IMR-90 (cell line): ENCODE data around the gene DOCK2. TPM values are rescaled to one million over a fixed set of nuclear protein-coding genes. Genes with fewer than 3 reads are reported as not detected.
"Not testable (repeated sequence)": the region's sequence is repeated elsewhere in the genome, so short reads cannot be mapped to it uniquely, and the experiment has no call there.

ENCODE experiments used
- ATAC-seq: fragments of 200-7000 bp; cut with Tn5 transposase; 2 replicates; pipeline ENCODE4 v1.9.1; 2020; ENCODE audit warnings: low read depth, mild to moderate bottlenecking, moderate library complexity
- BruUV-seq: library from RNA; stranded (reverse); fragments of 400-500 nt; replicated peaks from 2 replicates; lab custom pipeline; 2021; lab: Mats Ljungman, UMichigan
- CTCF ChIA-PET: fragments of 300-600 bp; formaldehyde crosslinking; extraction: SDS; loops from one replicate; lab custom pipeline; 2021; ENCODE audit warnings: antibody characterized with exemption; lab: Yijun Ruan, JAX
- POLR2A ChIA-PET: fragments of 300-600 bp; sonication (Branson Sonifier 250); formaldehyde crosslinking; loops from one replicate; lab custom pipeline; 2022; ENCODE audit warnings: antibody characterized with exemption; ENCODE audit not compliant: unreplicated experiment; lab: Charles Lee
- DNase-seq: peaks from one replicate; pipeline ENCODE4 v3.0.0; 2013
- H2AFZ ChIP-seq: replicated peaks from 2 replicates; pipeline ENCODE3; 2013; ENCODE audit warnings: low read length, mild to moderate bottlenecking; ENCODE audit not compliant: poor library complexity
- H2AK5ac ChIP-seq: 2 replicates; pipeline ENCODE4 v1.6.1; 2013; ENCODE audit warnings: low read depth, low read length, inconsistent platforms
- H2AK9ac ChIP-seq: replicated peaks from 2 replicates; pipeline ENCODE3; 2013; ENCODE audit warnings: mild to moderate bottlenecking, low read depth, low read length, moderate library complexity; ENCODE audit not compliant: poor library complexity
- H2BK120ac ChIP-seq: 2 replicates; pipeline ENCODE4 v1.6.1; 2013; ENCODE audit warnings: low read depth, low read length, inconsistent platforms
- H2BK15ac ChIP-seq: 3 replicates; pipeline ENCODE4 v1.6.1; 2013; ENCODE audit warnings: low read depth, low read length, inconsistent platforms
- H2BK20ac ChIP-seq: 2 replicates; pipeline ENCODE4 v1.6.1; 2013; ENCODE audit warnings: low read depth, mild to moderate bottlenecking, inconsistent platforms, low read length, moderate library complexity
- H2BK5ac ChIP-seq: 2 replicates; pipeline ENCODE4 v1.6.1; 2013; ENCODE audit warnings: mild to moderate bottlenecking, low read depth, low read length, inconsistent platforms; ENCODE audit not compliant: poor library complexity, severe bottlenecking
- H3K14ac ChIP-seq: replicated peaks from 2 replicates; pipeline ENCODE4 v1.6.1; 2013; ENCODE audit warnings: low read depth, low read length, inconsistent platforms
- H3K18ac ChIP-seq: 2 replicates; pipeline ENCODE4 v1.6.1; 2013; ENCODE audit warnings: low read depth, low read length, control low read depth
- H3K23ac ChIP-seq: 2 replicates; pipeline ENCODE4 v1.6.1; 2013; ENCODE audit warnings: low read depth, low read length, inconsistent platforms
- H3K27ac ChIP-seq: 2 replicates; pipeline ENCODE4 v1.5.1; 2013; ENCODE audit warnings: mild to moderate bottlenecking, control low read depth, low read length; ENCODE audit not compliant: insufficient read depth
- H3K27me3 ChIP-seq: 2 replicates; pipeline ENCODE4 v1.6.1; 2013; ENCODE audit warnings: low read length; ENCODE audit not compliant: control insufficient read depth, insufficient read depth
- H3K36me3 ChIP-seq: 2 replicates; pipeline ENCODE4 v1.6.1; 2013; ENCODE audit warnings: low read length, mixed read lengths; ENCODE audit not compliant: control insufficient read depth, insufficient read depth
- H3K4ac ChIP-seq: 2 replicates; pipeline ENCODE4 v1.6.1; 2013; ENCODE audit warnings: low read depth, low read length, inconsistent platforms
- H3K4me1 ChIP-seq: 2 replicates; pipeline ENCODE4 v1.6.1; 2013; ENCODE audit warnings: low read length, mixed read lengths; ENCODE audit not compliant: control insufficient read depth, insufficient read depth
- H3K4me2 ChIP-seq: 2 replicates; pipeline ENCODE4 v1.6.1; 2013; ENCODE audit warnings: low read depth, mild to moderate bottlenecking, control low read depth, low read length, moderate library complexity
- H3K4me3 ChIP-seq: 2 replicates; pipeline ENCODE4 v1.5.1; 2013; ENCODE audit warnings: low read depth, mild to moderate bottlenecking, control low read depth, low read length, moderate library complexity; ENCODE audit not compliant: insufficient read depth
- H3K56ac ChIP-seq: 2 replicates; pipeline ENCODE4 v1.6.1; 2013; ENCODE audit warnings: low read length, inconsistent platforms; ENCODE audit not compliant: insufficient read depth; ENCODE audit errors: extremely low read depth
- H3K79me1 ChIP-seq, 2 experiments: 2 replicates each; pipeline ENCODE4 v1.6.1; 2013; ENCODE audit warnings: low read length in 2 of 2, inconsistent platforms in 1 of 2, low read depth in 1 of 2
- H3K9ac ChIP-seq: 2 replicates; pipeline ENCODE4 v1.6.1; 2013; ENCODE audit warnings: low read depth, low read length, control low read depth
- H3K9me1 ChIP-seq: 2 replicates; pipeline ENCODE4 v1.6.1; 2013; ENCODE audit warnings: low read length, inconsistent platforms; ENCODE audit not compliant: insufficient read depth
- H3K9me3 ChIP-seq: 2 replicates; pipeline ENCODE4 v1.6.1; 2013; ENCODE audit warnings: low read length; ENCODE audit not compliant: control insufficient read depth, insufficient read depth
- H4K20me1 ChIP-seq: 2 replicates; pipeline ENCODE4 v1.6.1; 2013; ENCODE audit warnings: low read length, inconsistent platforms; ENCODE audit not compliant: insufficient read depth
- H4K5ac ChIP-seq: 2 replicates; pipeline ENCODE4 v1.6.1; 2013; ENCODE audit warnings: mild to moderate bottlenecking, low read depth, low read length, control low read depth
- H4K8ac ChIP-seq, 2 experiments: 2 replicates each; pipeline ENCODE4 v1.6.1; 2013; ENCODE audit warnings: low read depth in 2 of 2, low read length in 2 of 2, control low read depth in 1 of 2, inconsistent platforms in 1 of 2
- H4K91ac ChIP-seq: 2 replicates; pipeline ENCODE4 v1.6.1; 2013; ENCODE audit warnings: low read depth, low read length, inconsistent platforms; ENCODE audit not compliant: insufficient read depth
- FOS ChIP-seq: fragments of 150-350 bp; IDR thresholded peaks from 2 replicates; pipeline ENCODE4 v1.6.1; 2016; ENCODE audit warnings: low read depth, low read length
- RAD21 ChIP-seq: IDR thresholded peaks from 2 replicates; pipeline ENCODE4 v1.6.1; 2012; ENCODE audit warnings: low read length, improper control_type of control experiment
- whole genome bisulfite sequencing, 2 experiments: methylation state at CpG; one replicate each; pipeline versions ENCODE4 v1.1.5 to v1.1.7; 2013; ENCODE audit warnings: missing lambda C conversion rate in 2 of 2; ENCODE audit not compliant: insufficient read length in 1 of 2; ENCODE audit errors: extremely low coverage in 2 of 2; 5-methylcytosine and 5-hydroxymethylcytosine counted together
- dilution Hi-C: fragments of 300-500 bp; cut with HindIII; formaldehyde crosslinking; loops from one replicate; pipeline ENCODE4 v1.14.3; 2018; ENCODE audit warnings: low sequenced_read_pairs; ENCODE audit not compliant: unreplicated experiment
- in situ Hi-C: fragments of 300-500 bp; cut with MboI; formaldehyde crosslinking; loops from 3 replicates; pipeline ENCODE4 v1.14.3; 2019; ENCODE audit warnings: low sequenced_read_pairs, inconsistent platforms, mixed read lengths
- intact Hi-C: fragments of 100-400 bp; cut with micrococcal nuclease; formaldehyde crosslinking; loops from 2 replicates; pipeline ENCODE4 v1.10.0; 2022
- polyA plus RNA-seq, 3 experiments: library from polyadenylated mRNA; depleted of rRNA; stranded (reverse); fragments of >200 nt; gene quantifications; 2 replicates each; pipeline ENCODE4 v1.2.3, GENCODE V29; 2012; ENCODE audit warnings: low replicate concordance in 1 of 3
- total RNA-seq: library from RNA; depleted of rRNA; stranded (reverse); fragments of >200 nt; gene quantifications from 2 replicates; pipeline ENCODE4 v1.2.3, GENCODE V29; 2012

DOCK2 gene
- total and polyA plus RNA-seq, 2 of the 4 experiments (the other 2 are of a cell fraction): 0.72 to 3.0 TPM

DNA sequence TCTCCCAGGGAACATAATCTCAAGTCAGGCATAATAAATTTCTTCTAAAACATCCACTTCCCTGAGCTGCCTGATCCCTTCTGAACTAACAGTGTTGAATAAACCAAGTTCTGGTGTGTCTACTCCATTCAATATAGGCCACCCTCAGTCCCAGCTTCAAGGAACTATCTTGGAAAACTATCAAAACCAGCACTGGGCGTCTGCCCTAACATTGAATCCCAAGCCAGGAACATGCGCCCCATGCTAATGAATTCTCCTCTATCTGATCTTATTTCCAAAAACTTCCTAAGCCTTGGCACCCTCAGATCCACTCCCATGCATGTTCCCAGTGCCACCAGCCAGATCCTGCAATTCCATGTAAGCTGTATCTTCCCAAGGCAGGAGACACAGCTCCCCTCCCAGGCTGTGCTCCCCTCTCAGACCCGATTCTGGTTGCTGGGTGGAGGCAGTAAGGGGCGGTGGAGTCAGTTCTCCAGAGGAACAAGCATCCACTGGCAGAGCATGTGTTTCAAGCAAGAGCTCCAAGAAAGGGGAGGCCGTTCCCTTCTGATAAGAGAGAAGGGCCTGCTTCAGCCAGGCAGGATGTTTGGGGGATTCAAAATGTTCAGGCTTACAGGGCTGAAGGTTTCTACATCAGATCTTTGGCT lies 455.5 kb downstream of the DOCK2 start:
- Histone ChIP-seq H3K56ac (no peak overlapping the region), H4K8ac (no peak overlapping the region), H3K23ac (no peak overlapping the region), H2BK15ac (no peak overlapping the region), H3K4me1 (no peaks in the 10 kb centered on the region), H3K9ac (no peak overlapping the region), H3K4ac (no peak overlapping the region), H4K20me1 (no peaks in the 10 kb centered on the region), H3K79me1 (no peaks in the 10 kb centered on the region), H2AK5ac (no peak overlapping the region), H3K9me1 (no peaks in the 10 kb centered on the region), H2BK20ac (no peak overlapping the region), H3K9me3 (no peaks in the 10 kb centered on the region), H3K36me3 (no peaks in the 10 kb centered on the region), H3K27me3 (no peaks in the 10 kb centered on the region; the same call in 1 of the 2 replicates), H2BK120ac (no peak overlapping the region), H3K4me3 (no peak overlapping the region), H2AK9ac (no peak overlapping the region), H3K4me2 (no peak overlapping the region), H2BK5ac (no peak overlapping the region), H2AFZ (no peak overlapping the region), H4K91ac (no peak overlapping the region), H3K14ac (no peak overlapping the region), H3K27ac (no peak overlapping the region), H4K5ac (no peak overlapping the region), H3K18ac (no peak overlapping the region)
- POLR2A ChIA-PET: no interaction called here
- in situ Hi-C loops: no loop called here
- 88% methylated on average over 1 of the region's 5 CpGs; no CpG with 5 or more reads in 1 of the 2 experiments for WGBS, 2 experiments
- DNase-seq: no peak
- dilution Hi-C loops: no loop called here
- no TSS peak for BruUV-seq
- TF ChIP-seq RAD21 (no peak), FOS (no peak)
- intact Hi-C loops: no loop called here
- CTCF ChIA-PET: no interaction called here
- ATAC-seq: no peak

- H2BK120ac ChIP-seq, H2AK9ac ChIP-seq, H3K23ac ChIP-seq, intact Hi-C loops, H3K4me3 ChIP-seq, H2BK15ac ChIP-seq, BruUV-seq, ATAC-seq, H4K5ac ChIP-seq, H3K27ac ChIP-seq, dilution Hi-C loops, H3K27me3 ChIP-seq, DNase-seq, H3K79me1 ChIP-seq, H3K4me2 ChIP-seq, H4K91ac ChIP-seq, H3K36me3 ChIP-seq, H3K9ac ChIP-seq, H3K4me1 ChIP-seq, H2BK20ac ChIP-seq, H3K18ac ChIP-seq, H4K8ac ChIP-seq, H3K9me3 ChIP-seq, H2AFZ ChIP-seq, H4K20me1 ChIP-seq, H3K14ac ChIP-seq, H3K56ac ChIP-seq, POLR2A ChIA-PET, H2AK5ac ChIP-seq, H3K9me1 ChIP-seq, in situ Hi-C loops, H2BK5ac ChIP-seq, H3K4ac ChIP-seq: not testable (repeated sequence)
- WGBS, 2 experiments: 61% methylated on average over 3 of the region's 10 CpGs; no CpG with 5 or more reads in 1 of the 2 experiments
- CTCF ChIA-PET: interaction anchor here (0.6 kb wide), 1 partner anchor 526 kb away, joined by 4 read pairs; no protein-coding TSS in a partner anchor
These were observed 457.3 kb downstream of the DOCK2 start for GRCh38 chr5:170094329-170094728.
